Breast epithelium (tissue), 4 donors: ENCODE data around the gene SPINDOC. TPM values are rescaled to one million over a fixed set of nuclear protein-coding genes. Genes with fewer than 3 reads are reported as not detected.

Experiments used
- DNase-seq, 2 donors: peaks; one replicate each; pipeline ENCODE4 v3.0.0-alpha.2; 2019; ENCODE audit warnings: low spot score in 2 of 2
- H3K27ac ChIP-seq, 2 donors: fragments of 200-600 bp; sonication (generic) in 1 of 2; one replicate each; pipeline ENCODE4 v1.5.1; 2016 to 2019; ENCODE audit warnings: mild to moderate bottlenecking in 1 of 2
- H3K27me3 ChIP-seq, 2 donors: fragments of 200-600 bp; sonication (generic) in 1 of 2; one replicate each; pipeline versions ENCODE4 v1.5.1 to v1.6.0; 2017 to 2019; ENCODE audit warnings: control low read depth in 1 of 2, mild to moderate bottlenecking in 1 of 2
- H3K36me3 ChIP-seq: fragments of 200-600 bp; one replicate; pipeline ENCODE4 v1.5.1; 2019
- H3K4me1 ChIP-seq, 2 donors: fragments of 200-600 bp; sonication (generic); one replicate each; pipeline ENCODE4 v1.5.1; 2016 to 2019; ENCODE audit warnings: control low read depth in 1 of 2
- H3K4me3 ChIP-seq, 3 donors: fragments of 200-600 bp; sonication (generic); 1 replicate in 2 of 3; 2 replicates in 1 of 3; pipeline ENCODE4 v1.5.1; 2016 to 2019; ENCODE audit warnings: mild to moderate bottlenecking in 3 of 3, moderate library complexity in 2 of 3
- H3K9me3 ChIP-seq, 2 donors: fragments of 200-600 bp; sonication (generic) in 1 of 2; one replicate each; pipeline ENCODE4 v1.5.1; 2016 to 2019; ENCODE audit warnings: control low read depth in 1 of 2
- POLR2A ChIP-seq: fragments of 450-650 bp; IDR thresholded peaks from one replicate; pipeline ENCODE4 v1.6.1; 2016; ENCODE audit warnings: antibody characterized with exemption, mild to moderate bottlenecking, moderate library complexity
- POLR2AphosphoS5 ChIP-seq, 3 donors: sonication (generic); formaldehyde crosslinking; IDR thresholded peaks; one replicate each; pipeline ENCODE4 v1.6.1; 2017; ENCODE audit warnings: antibody characterized with exemption in 3 of 3
- intact Hi-C: fragments of 100-400 bp; cut with DNase I; formaldehyde crosslinking; loops from one replicate; pipeline ENCODE4 v1.15.1; 2023; ENCODE audit warnings: low total_unique reads
- total RNA-seq, 3 donors: library from RNA; depleted of rRNA; stranded (reverse); fragments of >200 nt; gene quantifications; one replicate each; pipeline ENCODE4 v1.1.0, GENCODE V29; 2016
- TF ChIP-seq, protein P1 (sequence below), 3 donors: fragments of 450-650 bp; IDR thresholded peaks; one replicate each; pipeline ENCODE4 v1.5.1; 2016 to 2017; ENCODE audit warnings: antibody characterized with exemption in 3 of 3, mild to moderate bottlenecking in 3 of 3, moderate library complexity in 3 of 3

Gene SPINDOC
- total RNA-seq, 3 donors from 2014 or later, result 4.8 to 13.8 (median 12.1) TPM

DNA sequence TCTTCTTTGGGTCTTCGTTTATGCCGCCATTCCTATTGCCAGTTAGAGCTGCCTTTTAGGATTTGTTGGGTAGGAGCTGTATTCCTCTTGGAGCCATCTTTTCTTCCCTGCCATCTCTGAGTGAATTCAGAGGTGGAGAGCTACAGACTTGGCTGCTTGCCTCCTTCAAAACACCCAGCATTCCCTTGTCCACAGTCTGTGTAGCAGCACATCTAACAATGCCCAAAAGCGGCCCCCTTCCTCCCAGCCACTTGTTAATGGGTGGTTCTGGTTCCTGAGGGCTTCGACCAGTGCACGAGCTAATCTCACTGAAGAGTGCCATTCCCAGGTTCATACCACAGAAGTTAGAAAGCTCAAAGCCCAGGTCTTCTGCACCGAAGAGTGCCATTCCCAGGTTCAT is 63.4 kb downstream of the SPINDOC start:
- Histone ChIP-seq H3K4me3 (no peak overlapping the region), H3K36me3 (no peaks in the 10 kb centered on the region), H3K27me3 (no peaks in the 10 kb centered on the region), H3K27ac (no peak overlapping the region), H3K9me3 (no peaks in the 10 kb centered on the region), H3K4me1 (peaks cover 0 to 21% of the 10 kb centered on the region in 2 donors)
- TF ChIP-seq POLR2A (no peak), POLR2AphosphoS5 (IDR thresholded peaks at IDR 0.05) (no peak)
- TF ChIP-seq, protein P1, sequence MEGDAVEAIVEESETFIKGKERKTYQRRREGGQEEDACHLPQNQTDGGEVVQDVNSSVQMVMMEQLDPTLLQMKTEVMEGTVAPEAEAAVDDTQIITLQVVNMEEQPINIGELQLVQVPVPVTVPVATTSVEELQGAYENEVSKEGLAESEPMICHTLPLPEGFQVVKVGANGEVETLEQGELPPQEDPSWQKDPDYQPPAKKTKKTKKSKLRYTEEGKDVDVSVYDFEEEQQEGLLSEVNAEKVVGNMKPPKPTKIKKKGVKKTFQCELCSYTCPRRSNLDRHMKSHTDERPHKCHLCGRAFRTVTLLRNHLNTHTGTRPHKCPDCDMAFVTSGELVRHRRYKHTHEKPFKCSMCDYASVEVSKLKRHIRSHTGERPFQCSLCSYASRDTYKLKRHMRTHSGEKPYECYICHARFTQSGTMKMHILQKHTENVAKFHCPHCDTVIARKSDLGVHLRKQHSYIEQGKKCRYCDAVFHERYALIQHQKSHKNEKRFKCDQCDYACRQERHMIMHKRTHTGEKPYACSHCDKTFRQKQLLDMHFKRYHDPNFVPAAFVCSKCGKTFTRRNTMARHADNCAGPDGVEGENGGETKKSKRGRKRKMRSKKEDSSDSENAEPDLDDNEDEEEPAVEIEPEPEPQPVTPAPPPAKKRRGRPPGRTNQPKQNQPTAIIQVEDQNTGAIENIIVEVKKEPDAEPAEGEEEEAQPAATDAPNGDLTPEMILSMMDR (IDR thresholded peaks at IDR 0.05), result no peak
- no peak for DNase-seq
- intact Hi-C loops, result no loop called here

Other genes starting within 250 kb of the SPINDOC start
- gene PLAAT3, start 199.0 kb upstream of the SPINDOC start, total RNA-seq, result 100 to 1,000 TPM; 128 to 527 (median 204) TPM
- 100 to 1,000 TPM in 1 of 3 donors, 10 to 100 TPM in 2; 75.2 to 165 (median 77.3) TPM for gene ATL3, start 142.1 kb upstream of the SPINDOC start, total RNA-seq
- gene RTN3, start 132.0 kb upstream of the SPINDOC start, total RNA-seq, result 100 to 1,000 TPM; 115 to 199 (median 162) TPM
- 10 to 100 TPM in 1 of 3 donors, 1 to 10 TPM in 2; 8.8 to 12.5 (median 9.7) TPM for gene ZFTA, start 44.7 kb upstream of the SPINDOC start, total RNA-seq
- gene MARK2, start 25.7 kb downstream of the SPINDOC start, total RNA-seq, result 10 to 100 TPM; 12.6 to 34.0 (median 22.3) TPM
- gene RCOR2, start 103.7 kb downstream of the SPINDOC start, total RNA-seq, result under 1 TPM; 0.16 to 0.33 (median 0.29) TPM
- 10 to 100 TPM in 2 of 3 donors, 1 to 10 TPM in 1; 5.9 to 27.4 (median 19.7) TPM for gene NAA40, start 125.5 kb downstream of the SPINDOC start, total RNA-seq
- gene COX8A, start 161.2 kb downstream of the SPINDOC start, total RNA-seq, result 100 to 1,000 TPM; 257 to 326 (median 293) TPM
- gene OTUB1, start 173.0 kb downstream of the SPINDOC start, total RNA-seq, result 10 to 100 TPM; 50.9 to 81.4 (median 79.3) TPM
- gene FLRT1, start 222.5 kb downstream of the SPINDOC start, total RNA-seq, result not detected